ENCODE results near the gene ZFP1. TPM values are rescaled to one million over a fixed set of nuclear protein-coding genes. Genes with fewer than 3 reads are reported as not detected.

ZFP1 gene
- total and polyA plus RNA-seq, 2 experiments from 2014 or later: 4.8 to 12.5 TPM

DNA sequence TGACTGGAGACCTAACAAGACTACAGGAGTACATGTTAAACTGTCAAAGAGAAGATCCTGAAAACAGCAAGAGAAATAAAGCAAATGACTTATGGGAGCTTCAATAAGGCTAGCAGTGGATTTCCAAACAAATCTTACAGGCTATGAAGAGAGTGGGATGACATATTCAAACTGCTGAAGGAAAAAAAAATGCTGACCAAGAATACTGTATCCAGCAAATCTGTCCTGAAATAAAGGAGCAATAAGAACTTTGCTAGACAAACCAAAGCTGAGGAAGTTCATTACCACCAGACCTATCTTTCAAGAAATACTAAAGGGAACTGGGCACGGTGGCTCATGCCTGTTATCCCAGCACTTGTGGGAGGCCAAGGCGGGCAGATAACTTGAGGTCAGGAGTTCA is 28.6 kb downstream of the ZFP1 start:
- Histone ChIP-seq H3K27ac (ENCODE audit: low read depth) (no peak overlapping the region), H3K9me2 (ENCODE audit: insufficient read depth) (no peaks in the 10 kb centered on the region), H3K4me2 (no peak overlapping the region), H3F3A (replicated peaks; ENCODE audit: low read depth) (no peaks in the 10 kb centered on the region), H3K79me2 (replicated peaks; ENCODE audit: insufficient read depth) (no peaks in the 10 kb centered on the region), H3K27me3 (ENCODE audit: insufficient read depth) (no peaks in the 10 kb centered on the region), H2AFZ (no peak overlapping the region), H3K4me3 (no peak overlapping the region), H3K4me1 (ENCODE audit: insufficient read depth) (no peaks in the 10 kb centered on the region), H3K36me3 (ENCODE audit: insufficient read depth) (peaks cover 11% of the 10 kb centered on the region), H4K20me1 (replicated peaks; ENCODE audit: insufficient read depth) (no peaks in the 10 kb centered on the region)
- no peaks in the 10 kb centered on the region for H3K27me3 Mint-ChIP-seq (ENCODE audit: insufficient read depth, low read depth, poor library complexity)
- no peaks in the 10 kb centered on the region for H3K4me1 Mint-ChIP-seq
- H3K27ac Mint-ChIP-seq: no peak overlapping the region
- ATAC-seq (no peak), DNase-seq (ENCODE audit: low spot score) (no peak)
- TF ChIP-seq, protein P1, sequence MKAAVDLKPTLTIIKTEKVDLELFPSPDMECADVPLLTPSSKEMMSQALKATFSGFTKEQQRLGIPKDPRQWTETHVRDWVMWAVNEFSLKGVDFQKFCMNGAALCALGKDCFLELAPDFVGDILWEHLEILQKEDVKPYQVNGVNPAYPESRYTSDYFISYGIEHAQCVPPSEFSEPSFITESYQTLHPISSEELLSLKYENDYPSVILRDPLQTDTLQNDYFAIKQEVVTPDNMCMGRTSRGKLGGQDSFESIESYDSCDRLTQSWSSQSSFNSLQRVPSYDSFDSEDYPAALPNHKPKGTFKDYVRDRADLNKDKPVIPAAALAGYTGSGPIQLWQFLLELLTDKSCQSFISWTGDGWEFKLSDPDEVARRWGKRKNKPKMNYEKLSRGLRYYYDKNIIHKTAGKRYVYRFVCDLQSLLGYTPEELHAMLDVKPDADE (IDR thresholded peaks at IDR 0.05): no peak
- TF ChIP-seq CREB1 (CRISPR knock-in tag; IDR thresholded peaks at IDR 0.05; ENCODE audit: low read depth) (no peak), ZNF114 (CRISPR knock-in tag; IDR thresholded peaks at IDR 0.05) (no peak), EZH2phosphoT487 (IDR thresholded peaks at IDR 0.05; ENCODE audit: unreplicated experiment) (no peak), POLR2AphosphoS5 (IDR thresholded peaks at IDR 0.05; ENCODE audit: low read depth) (no peak), ZNF462 (CRISPR knock-in tag; IDR thresholded peaks at IDR 0.05) (no peak), CTCF (conservative IDR thresholded peaks at IDR 0.05; ENCODE audit: low read depth in 2 of 2) (no peak), JUNB (IDR thresholded peaks at IDR 0.05; ENCODE audit: unreplicated experiment) (no peak)
- H3K4me3 Mint-ChIP-seq: no peak overlapping the region
- H3K36me3 Mint-ChIP-seq (ENCODE audit: low read depth): peaks cover 32% of the 10 kb centered on the region
- H3K9me3 Mint-ChIP-seq: peaks cover 49% of the 10 kb centered on the region
